Progenitor cell of endocrine pancreas (in vitro differentiated cells): Measurements from ENCODE around the gene LENG8. TPM values are rescaled to one million over a fixed set of nuclear protein-coding genes. Genes with fewer than 3 reads are reported as not detected.
A peak's percentile ranks its signal among the peaks of the same experiment; 100 is the strongest.

Experiments
- DNase-seq: peaks from one replicate; pipeline ENCODE4 v3.0.0; 2021; ENCODE audit warnings: low spot score; ENCODE audit not compliant: unreplicated experiment
- H3K27ac Mint-ChIP-seq: 2 replicates; pipeline ENCODE4 v1.8.0; 2021; ENCODE audit warnings: mild to moderate bottlenecking, moderate library complexity, mixed read lengths
- H3K27me3 Mint-ChIP-seq: 2 replicates; pipeline ENCODE4 v1.8.0; 2021; ENCODE audit warnings: mixed read lengths
- H3K36me3 Mint-ChIP-seq: 2 replicates; pipeline ENCODE4 v1.8.0; 2022; ENCODE audit warnings: mixed read lengths; ENCODE audit not compliant: insufficient read depth
- H3K4me1 Mint-ChIP-seq: 2 replicates; pipeline ENCODE4 v1.8.0; 2021; ENCODE audit warnings: low read depth, mixed read lengths
- H3K4me3 Mint-ChIP-seq: 2 replicates; pipeline ENCODE4 v1.8.0; 2021; ENCODE audit warnings: low read depth, mild to moderate bottlenecking, moderate library complexity, mixed read lengths
- H3K9me3 Mint-ChIP-seq: 2 replicates; pipeline ENCODE4 v1.8.0; 2021; ENCODE audit warnings: low read depth, mixed read lengths
- total RNA-seq: library from RNA; stranded (reverse); gene quantifications from 2 replicates; pipeline ENCODE4 v1.2.1, GENCODE V29; 2021
- TF ChIP-seq, protein P1 (sequence below): fragments of 200-600 bp; sonication (generic); IDR thresholded peaks from one replicate; pipeline ENCODE4 v1.5.0; 2021; ENCODE audit warnings: antibody characterized with exemption, mild to moderate bottlenecking; ENCODE audit not compliant: unreplicated experiment

LENG8 gene
- total RNA-seq, 1 donor from 2014 or later: 210 TPM

DNA sequence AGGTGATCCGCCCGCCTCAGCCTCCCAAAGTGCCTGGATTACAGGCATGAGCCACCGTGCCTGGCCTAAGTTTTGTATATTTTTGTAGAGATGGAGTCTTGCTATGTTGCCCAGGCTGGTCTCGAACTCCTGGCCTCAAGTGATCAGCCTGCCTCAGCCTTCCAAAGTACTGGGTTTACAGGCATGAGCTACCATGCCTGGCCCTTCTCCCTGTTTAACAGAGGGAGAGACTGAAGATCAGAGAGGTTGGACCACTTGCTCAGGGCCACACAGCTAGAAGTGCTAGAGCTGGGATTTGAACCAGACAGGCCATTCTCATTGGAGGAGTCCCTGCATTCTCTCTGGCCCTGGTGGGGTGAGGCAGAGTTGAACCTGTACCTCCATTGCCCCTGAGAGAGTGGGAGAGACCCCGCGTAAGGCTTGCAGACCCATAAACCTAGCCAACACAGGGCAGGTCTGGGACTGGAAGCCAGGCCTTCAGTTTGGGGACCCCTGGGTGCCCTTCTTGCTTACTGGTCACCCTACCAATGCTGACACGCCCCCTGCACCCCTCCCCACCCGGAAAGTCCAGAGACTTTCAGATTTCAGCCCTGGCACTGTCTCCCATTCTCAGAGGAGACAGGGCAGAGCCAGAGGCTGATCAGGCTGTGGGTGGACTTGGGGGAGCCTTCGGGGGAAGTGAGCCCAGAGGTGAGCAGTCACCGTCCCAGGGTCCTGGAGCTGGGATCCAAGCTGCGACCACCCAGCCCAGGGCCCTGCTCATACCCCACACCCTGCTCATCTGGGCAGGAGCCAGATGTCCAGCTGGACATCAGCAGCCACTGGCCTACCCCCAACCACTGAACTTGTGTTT, 20.4 kb upstream of the LENG8 start:
- Mint-ChIP-seq H3K27ac (no peak overlapping the region), H3K27me3 (peaks cover 60% of the 10 kb centered on the region), H3K4me1 (peaks cover 4% of the 10 kb centered on the region), H3K4me3 (no peak overlapping the region), H3K9me3 (no peaks in the 10 kb centered on the region), H3K36me3 (peaks cover 17% of the 10 kb centered on the region)
- no peak for DNase-seq
- TF ChIP-seq, protein P1, sequence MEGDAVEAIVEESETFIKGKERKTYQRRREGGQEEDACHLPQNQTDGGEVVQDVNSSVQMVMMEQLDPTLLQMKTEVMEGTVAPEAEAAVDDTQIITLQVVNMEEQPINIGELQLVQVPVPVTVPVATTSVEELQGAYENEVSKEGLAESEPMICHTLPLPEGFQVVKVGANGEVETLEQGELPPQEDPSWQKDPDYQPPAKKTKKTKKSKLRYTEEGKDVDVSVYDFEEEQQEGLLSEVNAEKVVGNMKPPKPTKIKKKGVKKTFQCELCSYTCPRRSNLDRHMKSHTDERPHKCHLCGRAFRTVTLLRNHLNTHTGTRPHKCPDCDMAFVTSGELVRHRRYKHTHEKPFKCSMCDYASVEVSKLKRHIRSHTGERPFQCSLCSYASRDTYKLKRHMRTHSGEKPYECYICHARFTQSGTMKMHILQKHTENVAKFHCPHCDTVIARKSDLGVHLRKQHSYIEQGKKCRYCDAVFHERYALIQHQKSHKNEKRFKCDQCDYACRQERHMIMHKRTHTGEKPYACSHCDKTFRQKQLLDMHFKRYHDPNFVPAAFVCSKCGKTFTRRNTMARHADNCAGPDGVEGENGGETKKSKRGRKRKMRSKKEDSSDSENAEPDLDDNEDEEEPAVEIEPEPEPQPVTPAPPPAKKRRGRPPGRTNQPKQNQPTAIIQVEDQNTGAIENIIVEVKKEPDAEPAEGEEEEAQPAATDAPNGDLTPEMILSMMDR: no peak

GRCh38 chr19:54429176-54429495, 19.9 kb upstream of the LENG8 start:
- Mint-ChIP-seq H3K36me3 (peaks cover 15% of the 10 kb centered on the region), H3K4me1 (peaks cover 4% of the 10 kb centered on the region), H3K4me3 (no peak overlapping the region), H3K9me3 (no peaks in the 10 kb centered on the region), H3K27me3 (peaks cover 56% of the 10 kb centered on the region), H3K27ac (no peak overlapping the region)
- DNase-seq: no peak
- TF ChIP-seq, protein P1: no peak

DNA sequence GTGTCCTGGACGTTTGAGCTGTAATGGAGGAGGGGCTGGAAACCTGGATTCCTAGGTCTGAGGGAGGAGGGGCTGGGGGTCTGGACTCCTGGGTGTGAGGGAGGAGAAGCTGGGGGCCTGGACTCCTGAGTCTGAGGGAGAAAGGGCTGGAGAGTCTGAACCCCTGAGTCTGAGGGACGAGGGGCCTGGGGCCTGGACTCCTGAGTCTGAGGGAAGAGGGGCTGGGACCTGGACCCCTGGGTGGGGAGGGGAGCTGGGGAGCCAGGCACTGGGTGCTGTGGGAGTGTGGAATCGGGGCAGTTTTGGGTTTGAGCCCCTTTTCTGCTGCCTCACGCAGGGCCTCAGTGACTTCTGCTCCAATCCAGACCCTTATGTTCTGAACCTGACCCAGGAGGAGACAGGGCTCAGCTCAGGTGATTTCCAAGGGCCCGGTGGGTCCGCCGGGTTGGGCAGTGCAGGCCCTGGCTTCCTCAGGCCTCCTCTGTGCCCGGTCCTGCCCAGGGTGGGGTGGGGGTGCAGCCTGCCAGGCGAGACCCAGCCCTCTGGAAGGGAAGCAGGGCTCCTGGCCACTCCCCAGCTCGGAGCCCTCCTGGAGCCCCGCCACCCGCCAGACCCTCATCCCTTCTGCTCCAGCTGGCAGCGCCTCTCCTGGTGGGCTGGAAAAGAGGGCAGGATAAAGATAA, 19.3 kb upstream of the LENG8 start:
- Mint-ChIP-seq H3K27me3 (peaks cover 52% of the 10 kb centered on the region), H3K27ac (no peak overlapping the region), H3K4me3 (no peak overlapping the region), H3K9me3 (no peaks in the 10 kb centered on the region), H3K36me3 (peaks cover 11% of the 10 kb centered on the region), H3K4me1 (peaks cover 4% of the 10 kb centered on the region)
- DNase-seq: no peak
- TF ChIP-seq, protein P1: peak; percentile 9

GRCh38 chr19:54430306-54431254, 18.4 kb upstream of the LENG8 start:
- H3K36me3 Mint-ChIP-seq: peaks cover 11% of the 10 kb centered on the region
- no peaks in the 10 kb centered on the region for H3K9me3 Mint-ChIP-seq
- H3K27ac Mint-ChIP-seq: no peak overlapping the region
- H3K4me3 Mint-ChIP-seq: no peak overlapping the region
- peaks cover 43% of the 10 kb centered on the region for H3K27me3 Mint-ChIP-seq
- no peak for DNase-seq
- H3K4me1 Mint-ChIP-seq: peaks cover 4% of the 10 kb centered on the region
- TF ChIP-seq, protein P1: peak; percentile 20
